Measurements from ENCODE around the gene OR10S1. TPM values are rescaled to one million over a fixed set of nuclear protein-coding genes. Genes with fewer than 3 reads are reported as not detected.

The OR10S1 gene
- total RNA-seq, 1 experiment from 2014 or later: not detected

DNA sequence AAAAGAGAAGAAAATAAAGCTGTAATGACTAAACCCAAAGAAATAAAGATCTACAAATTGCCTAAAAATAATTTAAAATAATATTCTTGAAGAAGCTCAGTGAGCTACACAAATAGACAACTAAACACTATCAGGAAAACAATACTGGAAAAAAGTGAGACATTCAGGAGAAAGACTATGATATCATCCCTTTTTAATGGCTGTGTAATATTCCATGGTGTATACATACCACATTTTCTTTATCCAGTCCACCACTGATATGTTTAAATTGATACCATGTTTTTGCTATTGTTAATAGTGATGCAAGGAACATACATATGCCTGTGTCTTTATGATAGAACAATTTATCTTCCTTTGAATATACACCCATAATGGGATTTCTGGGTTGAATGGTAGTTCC lies 20.8 kb downstream of the OR10S1 start:
- Histone ChIP-seq H2BK20ac (ENCODE audit: low read depth, low read length, poor library complexity, severe bottlenecking) (no peak overlapping the region), H3K23ac (ENCODE audit: insufficient read length, low read depth, low read length) (no peak overlapping the region)

More for the DNA sequence above, 20.8 kb downstream of the OR10S1 start:
- H3K23me2 ChIP-seq (ENCODE audit: insufficient read length, low read depth, low read length, poor library complexity, severe bottlenecking): no peaks in the 10 kb centered on the region
- H3K9ac ChIP-seq (ENCODE audit: extremely low read depth, insufficient read length, low read length): no peak overlapping the region
- no peaks in the 10 kb centered on the region for H4K20me1 ChIP-seq (ENCODE audit: control insufficient read depth, insufficient read depth, insufficient read length)
- H2AK5ac ChIP-seq (ENCODE audit: insufficient read length, low read length): no peak overlapping the region
- peaks cover 10 to 25% of the 10 kb centered on the region in 2 experiments for H3K9me3 Mint-ChIP-seq
- H3K4me2 ChIP-seq (ENCODE audit: insufficient read depth, insufficient read length, low read length): no peak overlapping the region
- TF ChIP-seq CTCF (conservative IDR thresholded peaks at IDR 0.05): no peak
- no peaks in the 10 kb centered on the region for H3K4me1 ChIP-seq (ENCODE audit: insufficient read depth, low read length)
- H3K18ac ChIP-seq (ENCODE audit: insufficient read length, low read depth, low read length): no peak overlapping the region
- no peak for DNase-seq
- peaks cover 0 to 21% (median 2%) of the 10 kb centered on the region in 3 experiments; a peak in 2 of 7 replicates for H3K36me3 Mint-ChIP-seq (ENCODE audit: insufficient read depth in 1 of 3, low read depth in 3 of 3)
- no peak overlapping the region for H4K8ac ChIP-seq (replicated peaks; ENCODE audit: insufficient read length, low read depth, low read length)
- H3K79me1 ChIP-seq (ENCODE audit: insufficient read depth, low read depth, low read length, poor library complexity, severe bottlenecking): no peaks in the 10 kb centered on the region
- H2BK12ac ChIP-seq (ENCODE audit: insufficient read length, low read depth, low read length): no peak overlapping the region
- no peak overlapping the region for H3K27ac Mint-ChIP-seq
- H3K56ac ChIP-seq (ENCODE audit: insufficient read length, low read depth, low read length): no peak overlapping the region
- no peak overlapping the region for H3K27ac ChIP-seq (ENCODE audit: insufficient read length, low read depth, low read length)
- H3K27me3 Mint-ChIP-seq (ENCODE audit: low read depth): no peaks in the 10 kb centered on the region; the same call in 1 of the 2 replicates
- H3K14ac ChIP-seq (ENCODE audit: insufficient read depth, low read length): no peak overlapping the region
- no peak overlapping the region for H2BK15ac ChIP-seq (ENCODE audit: low read depth, low read length)
- no peaks in the 10 kb centered on the region for H3K4me1 Mint-ChIP-seq
- no peak overlapping the region for H3T11ph ChIP-seq (ENCODE audit: low read length)
- H3K79me2 ChIP-seq (ENCODE audit: insufficient read depth, low read length): no peaks in the 10 kb centered on the region
- H2BK120ac ChIP-seq (ENCODE audit: low read depth, low read length, poor library complexity, severe bottlenecking): no peak overlapping the region
- no peak overlapping the region for H3K4me3 Mint-ChIP-seq
- no peak overlapping the region for H2AFZ ChIP-seq (ENCODE audit: low read length)
- H4K91ac ChIP-seq (ENCODE audit: insufficient read length, low read depth, low read length): no peak overlapping the region
- no peak overlapping the region for H3K4ac ChIP-seq (ENCODE audit: low read depth, low read length)
- H4K5ac ChIP-seq (ENCODE audit: insufficient read length, low read depth, low read length): no peak overlapping the region
- H2BK5ac ChIP-seq (ENCODE audit: insufficient read length, low read length): no peak overlapping the region
- H3K9me3 ChIP-seq (ENCODE audit: control insufficient read depth, low read depth, low read length): no peaks in the 10 kb centered on the region
- no peaks in the 10 kb centered on the region for H3K27me3 ChIP-seq (ENCODE audit: insufficient read depth, low read length)

All from H9 (cell line).